Muscle layer of colon (tissue), 2 donors: ENCODE results near the gene GAS2L1.

Experiments used
- H3K27ac ChIP-seq: one replicate; pipeline ENCODE4 v1.7.0; 2013; ENCODE audit warnings: low read depth, mild to moderate bottlenecking, low read length, moderate library complexity
- H3K27me3 ChIP-seq, 2 donors: one replicate each; pipeline ENCODE4 v1.7.0; 2013; ENCODE audit warnings: low read length in 2 of 2, mild to moderate bottlenecking in 2 of 2; ENCODE audit not compliant: insufficient read depth in 2 of 2, control insufficient read depth in 1 of 2
- H3K36me3 ChIP-seq: one replicate; pipeline ENCODE4 v1.7.0; 2013; ENCODE audit warnings: mild to moderate bottlenecking, low read length; ENCODE audit not compliant: insufficient read depth
- H3K4me1 ChIP-seq: one replicate; pipeline ENCODE4 v1.7.0; 2013; ENCODE audit warnings: mild to moderate bottlenecking, low read length; ENCODE audit not compliant: insufficient read depth
- H3K4me3 ChIP-seq, 2 donors: one replicate each; pipeline ENCODE4 v1.7.0; 2013; ENCODE audit warnings: low read length in 2 of 2, low read depth in 1 of 2, mild to moderate bottlenecking in 1 of 2, moderate library complexity in 1 of 2
- H3K9ac ChIP-seq: one replicate; pipeline ENCODE4 v1.7.0; 2013; ENCODE audit warnings: low read length
- H3K9me3 ChIP-seq: one replicate; pipeline ENCODE4 v1.7.0; 2013; ENCODE audit warnings: mild to moderate bottlenecking, low read length
- donor health status: abdominal sarcoma.
- donor health status: Adenocarcinoma of cecum.

The GAS2L1 gene

DNA sequence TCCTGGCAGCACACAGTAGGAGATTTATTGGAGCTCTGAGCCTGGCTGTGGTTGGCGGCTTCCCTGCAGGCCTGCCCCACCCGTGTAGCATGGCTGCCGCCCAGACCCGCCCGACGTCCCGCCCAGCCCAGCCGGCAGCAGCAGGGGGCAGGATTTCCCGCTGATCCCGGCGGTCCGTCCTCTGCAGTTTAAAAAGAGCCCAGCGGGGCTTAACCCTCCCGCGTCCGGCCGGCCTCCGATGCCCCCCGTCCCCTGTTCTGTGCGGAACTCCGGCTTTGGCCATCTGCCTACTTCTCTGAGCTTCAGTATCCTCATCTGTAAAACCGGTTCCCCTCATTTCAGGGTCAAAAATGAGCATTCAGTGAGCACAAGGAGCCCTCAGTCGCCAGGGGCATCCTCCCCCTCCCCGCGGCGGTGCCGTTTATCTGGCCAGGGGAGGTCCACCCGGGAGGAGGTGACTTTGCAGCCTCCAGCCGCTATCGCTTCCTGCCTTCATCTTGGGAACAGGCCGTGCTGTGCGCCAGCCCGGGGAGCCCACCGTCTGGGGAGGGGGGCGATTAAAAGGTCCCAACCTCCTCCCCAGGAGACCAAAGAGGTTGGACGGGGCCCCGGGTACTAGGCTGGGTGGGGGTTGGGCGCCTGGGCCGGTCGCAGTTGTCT is at the start of gene GAS2L1:
TSS of gene GAS2L1 (plus strand) at position 476 of the 660 bp plus-strand sequence. CDS start 1,456 bp downstream, outside the sequence.
- Histone ChIP-seq H3K27me3 (no peaks in the 10 kb centered on the region), H3K36me3 (peaks cover 3% of the 10 kb centered on the region), H3K9me3 (no peaks in the 10 kb centered on the region), H3K4me3 (peak within 1 kb of the TSS; percentile 88 to 96), H3K9ac (peak within 1 kb of the TSS; percentile 65), H3K27ac (peak within 1 kb of the TSS; percentile 86), H3K4me1 (peaks cover 54% of the 10 kb centered on the region)

DNA sequence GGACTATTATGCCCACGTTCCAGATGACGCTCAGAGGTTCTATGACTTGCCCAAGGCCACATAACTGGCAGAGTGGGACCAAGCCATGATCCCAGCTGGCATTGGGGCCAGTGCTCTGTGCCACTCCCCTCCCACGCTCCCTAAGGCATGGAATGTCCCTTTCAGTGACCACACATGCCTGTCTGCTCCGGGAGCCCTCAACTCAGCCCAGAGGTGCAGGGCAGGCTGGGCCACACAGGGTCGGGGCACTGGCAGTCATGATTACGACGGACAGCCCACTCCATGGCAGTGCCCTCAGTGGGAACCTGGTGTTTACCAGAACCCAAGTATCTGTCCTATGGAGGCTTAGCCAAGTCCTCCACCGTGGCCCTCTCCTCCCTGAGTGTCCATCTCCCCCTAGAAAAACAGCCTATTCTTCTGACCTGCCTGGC is 48.7 kb upstream of the GAS2L1 start:
- H3K9me3 ChIP-seq = no peaks in the 10 kb centered on the region
- H3K4me3 ChIP-seq = no peak overlapping the region
- H3K27me3 ChIP-seq = no peaks in the 10 kb centered on the region
- no peak overlapping the region for H3K27ac ChIP-seq
- no peaks in the 10 kb centered on the region for H3K4me1 ChIP-seq
- H3K9ac ChIP-seq = no peak overlapping the region
- peaks cover 9% of the 10 kb centered on the region for H3K36me3 ChIP-seq

DNA sequence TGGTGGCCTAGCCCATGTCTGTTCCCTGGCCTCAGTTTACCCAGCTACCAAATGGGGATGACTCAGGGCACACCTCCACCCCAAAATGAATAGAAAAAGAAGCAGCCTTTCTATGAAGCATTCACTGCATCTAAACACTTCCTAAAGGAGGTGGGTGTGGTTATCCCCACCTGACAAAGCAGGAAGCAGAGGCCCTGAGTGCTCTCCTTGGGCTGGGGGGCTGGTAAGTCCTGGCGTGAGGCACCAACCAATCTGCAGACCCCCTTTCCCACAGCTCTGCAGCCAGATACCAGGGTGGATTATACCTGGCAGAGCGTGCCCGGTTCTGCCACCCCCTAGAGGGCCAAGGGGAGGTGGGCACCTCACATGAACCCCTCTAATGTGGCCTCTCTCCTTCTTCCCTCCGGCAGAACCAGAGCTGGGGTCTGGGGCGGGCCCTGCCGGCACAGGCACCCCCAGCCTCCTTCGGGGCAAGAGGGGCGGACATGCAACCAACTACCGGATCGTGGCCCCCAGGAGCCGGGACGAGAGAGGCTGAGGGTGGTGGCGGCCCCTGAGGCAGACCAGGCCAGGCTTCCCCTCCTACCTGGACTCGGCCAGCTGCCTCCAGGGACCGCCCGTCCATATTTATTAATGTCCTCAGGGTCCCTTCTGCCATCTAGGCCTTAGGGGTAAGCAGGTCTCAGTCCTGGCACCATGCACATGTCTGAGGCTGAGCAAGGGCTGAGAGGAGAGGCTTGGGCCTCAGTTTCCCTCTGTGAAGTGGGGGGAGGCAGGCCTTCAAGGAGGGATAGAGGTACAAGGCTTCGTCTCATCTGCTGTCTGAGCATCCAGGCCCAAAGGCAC is 47.8 kb upstream of the GAS2L1 start:
- Histone ChIP-seq H3K4me1 (no peaks in the 10 kb centered on the region), H3K9ac (no peak overlapping the region), H3K36me3 (peaks cover 9% of the 10 kb centered on the region), H3K4me3 (no peak overlapping the region), H3K9me3 (no peaks in the 10 kb centered on the region), H3K27me3 (no peaks in the 10 kb centered on the region), H3K27ac (no peak overlapping the region)

DNA sequence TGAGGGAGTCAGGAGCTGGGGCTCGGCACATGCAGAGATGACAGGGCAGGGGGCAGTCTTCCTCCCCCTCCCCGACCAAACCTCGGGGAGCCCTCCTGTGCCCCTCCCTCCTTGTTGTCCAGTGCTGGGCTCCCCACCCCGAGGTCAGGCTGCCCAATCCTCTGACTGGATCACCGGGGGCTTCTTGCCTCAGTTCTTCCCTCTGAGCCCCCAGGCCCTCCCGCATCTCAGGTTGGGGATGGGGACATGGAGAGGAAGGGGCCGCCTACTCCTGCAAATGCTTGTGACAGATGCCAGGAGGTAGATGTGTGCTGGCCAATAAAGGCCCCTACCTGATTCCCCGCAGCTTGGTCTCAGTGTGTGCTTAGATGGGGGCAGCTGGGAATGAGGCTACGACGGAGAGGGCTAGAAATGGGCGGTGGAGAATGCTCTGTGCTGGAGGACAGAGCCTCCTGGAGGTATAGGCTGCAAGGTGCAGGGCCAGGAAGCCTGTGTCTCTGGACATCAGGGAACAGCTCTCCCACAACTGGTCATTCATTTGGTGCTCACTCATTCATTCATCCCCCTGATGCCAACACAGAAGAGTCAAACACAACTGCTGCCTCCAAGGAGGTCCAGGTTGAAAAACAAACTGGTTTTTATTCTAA is 47.1 kb upstream of the GAS2L1 start:
- H3K9ac ChIP-seq = no peak overlapping the region
- no peak overlapping the region for H3K27ac ChIP-seq
- H3K4me1 ChIP-seq = no peaks in the 10 kb centered on the region
- H3K4me3 ChIP-seq = no peak overlapping the region
- peaks cover 9% of the 10 kb centered on the region for H3K36me3 ChIP-seq
- H3K9me3 ChIP-seq = no peaks in the 10 kb centered on the region
- no peaks in the 10 kb centered on the region for H3K27me3 ChIP-seq

DNA sequence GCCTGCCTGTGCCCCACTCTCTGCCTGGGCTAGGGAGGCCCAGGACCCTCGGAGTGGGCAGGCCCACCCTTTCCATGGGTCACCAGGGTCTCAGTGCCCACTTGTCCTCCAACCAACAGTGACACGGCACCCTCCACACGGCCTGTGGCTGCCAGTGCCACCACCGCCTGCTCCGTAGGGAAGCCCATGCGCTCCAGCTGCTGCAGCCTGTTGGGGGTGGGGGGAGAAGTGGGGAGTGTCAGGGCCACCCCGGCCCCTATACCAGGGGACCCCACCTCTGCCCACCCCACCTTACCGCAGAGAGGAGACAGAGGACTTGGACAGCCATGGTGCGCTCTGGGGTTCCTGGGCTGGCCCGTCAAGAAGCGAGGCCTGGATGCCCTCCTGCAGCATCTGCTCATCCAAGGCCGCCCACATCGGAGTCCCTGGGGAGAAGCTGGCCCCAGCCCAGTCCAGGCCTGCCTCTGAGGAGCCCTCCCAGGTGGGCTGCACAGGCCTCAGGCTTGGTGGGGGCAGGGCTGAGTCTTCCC is 46.4 kb upstream of the GAS2L1 start:
- H3K27ac ChIP-seq = no peak overlapping the region
- no peaks in the 10 kb centered on the region for H3K27me3 ChIP-seq
- H3K4me3 ChIP-seq = no peak overlapping the region
- H3K4me1 ChIP-seq = no peaks in the 10 kb centered on the region
- H3K9ac ChIP-seq = no peak overlapping the region
- H3K9me3 ChIP-seq = no peaks in the 10 kb centered on the region
- H3K36me3 ChIP-seq = peaks cover 11% of the 10 kb centered on the region

DNA sequence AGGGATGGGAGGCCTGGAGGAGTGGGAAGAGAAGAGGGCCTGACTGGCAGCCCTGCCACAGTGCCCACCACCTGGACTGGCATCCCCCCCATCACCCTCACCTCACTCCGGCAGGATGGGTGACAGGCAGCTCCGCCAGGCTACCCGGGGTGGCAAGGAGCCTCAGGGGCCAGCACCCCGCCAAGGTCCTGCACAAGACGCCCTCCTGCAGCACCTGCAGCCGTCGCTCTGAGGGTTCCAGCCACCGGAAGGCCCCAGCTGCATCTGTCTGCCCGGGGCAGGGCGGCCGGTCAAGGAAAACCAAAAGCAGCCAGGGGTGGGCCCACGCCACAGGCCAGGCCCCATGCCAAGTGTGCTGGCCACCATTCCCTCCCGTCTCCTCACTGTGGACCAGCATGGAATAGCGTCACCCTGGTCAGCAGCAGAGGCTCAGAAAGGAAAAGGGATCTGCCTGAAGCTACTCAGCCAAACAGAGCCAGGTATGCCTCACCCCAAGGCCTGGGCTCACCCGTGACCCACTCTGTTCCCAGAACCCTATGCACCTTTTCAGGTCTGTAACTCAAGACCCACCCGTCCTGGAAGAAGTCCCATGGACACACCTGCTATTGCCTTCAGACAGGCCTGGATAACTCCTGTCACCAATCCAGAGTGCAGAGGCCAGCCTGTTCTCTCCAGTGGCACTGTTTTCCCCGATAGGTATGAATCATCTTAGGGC is 45.7 kb upstream of the GAS2L1 start:
- H3K36me3 ChIP-seq = peaks cover 15% of the 10 kb centered on the region
- no peak overlapping the region for H3K9ac ChIP-seq
- H3K27me3 ChIP-seq = no peaks in the 10 kb centered on the region
- no peaks in the 10 kb centered on the region for H3K9me3 ChIP-seq
- no peaks in the 10 kb centered on the region for H3K4me1 ChIP-seq
- H3K4me3 ChIP-seq = no peak overlapping the region
- no peak overlapping the region for H3K27ac ChIP-seq

DNA sequence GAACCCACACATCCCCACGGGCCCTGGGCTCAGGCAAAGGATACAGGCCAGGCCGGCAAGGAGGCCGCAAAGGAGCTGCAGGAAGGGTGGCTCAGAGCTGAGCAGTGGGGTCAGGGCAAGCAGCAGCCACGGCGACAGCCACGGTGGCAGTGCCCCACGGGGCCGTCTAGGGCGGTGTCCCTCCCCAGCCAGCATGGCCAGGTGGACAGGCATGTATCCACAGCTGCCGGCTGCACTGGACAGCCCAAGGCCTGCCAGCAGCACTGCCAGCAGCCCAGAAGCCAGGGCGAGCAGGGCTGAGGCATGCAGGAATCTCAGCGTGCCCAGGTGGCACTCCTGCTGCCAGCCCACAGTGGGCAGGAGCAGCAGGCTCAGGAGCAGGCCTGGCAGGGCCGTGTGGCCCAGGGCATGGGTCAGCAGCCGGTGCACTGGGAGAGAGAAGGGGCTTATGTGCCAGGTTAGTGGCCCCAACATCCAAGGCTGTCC is 42.6 kb upstream of the GAS2L1 start:
- Histone ChIP-seq H3K36me3 (peaks cover 15% of the 10 kb centered on the region), H3K27ac (no peak overlapping the region), H3K27me3 (no peaks in the 10 kb centered on the region), H3K4me1 (peaks cover 15% of the 10 kb centered on the region), H3K9ac (no peak overlapping the region), H3K4me3 (no peak overlapping the region), H3K9me3 (no peaks in the 10 kb centered on the region)

DNA sequence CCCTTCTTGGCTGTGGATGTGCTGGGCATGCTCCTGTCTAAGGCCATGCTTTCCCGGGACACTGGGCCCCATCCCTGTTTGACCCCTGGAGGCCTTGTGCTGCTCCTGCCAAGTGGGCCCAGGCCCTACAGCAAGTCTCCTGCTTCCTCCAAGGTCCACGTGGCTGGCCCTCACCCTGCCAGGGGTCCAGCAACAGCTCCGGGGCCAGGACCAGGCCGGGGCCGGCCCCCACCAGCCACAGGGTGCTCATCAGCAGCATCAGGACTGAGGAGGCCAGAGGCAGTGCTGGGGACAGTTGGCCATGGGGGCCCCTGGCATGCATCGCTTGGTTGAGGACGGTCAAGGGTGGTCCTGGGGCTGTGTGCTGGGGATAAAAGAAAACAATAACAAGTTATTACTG is 41.1 kb upstream of the GAS2L1 start:
- peaks cover 24% of the 10 kb centered on the region for H3K4me1 ChIP-seq
- H3K9me3 ChIP-seq = no peaks in the 10 kb centered on the region
- no peak overlapping the region for H3K9ac ChIP-seq
- peaks cover 6% of the 10 kb centered on the region for H3K36me3 ChIP-seq
- H3K27ac ChIP-seq = no peak overlapping the region
- H3K27me3 ChIP-seq = no peaks in the 10 kb centered on the region
- no peak overlapping the region for H3K4me3 ChIP-seq

DNA sequence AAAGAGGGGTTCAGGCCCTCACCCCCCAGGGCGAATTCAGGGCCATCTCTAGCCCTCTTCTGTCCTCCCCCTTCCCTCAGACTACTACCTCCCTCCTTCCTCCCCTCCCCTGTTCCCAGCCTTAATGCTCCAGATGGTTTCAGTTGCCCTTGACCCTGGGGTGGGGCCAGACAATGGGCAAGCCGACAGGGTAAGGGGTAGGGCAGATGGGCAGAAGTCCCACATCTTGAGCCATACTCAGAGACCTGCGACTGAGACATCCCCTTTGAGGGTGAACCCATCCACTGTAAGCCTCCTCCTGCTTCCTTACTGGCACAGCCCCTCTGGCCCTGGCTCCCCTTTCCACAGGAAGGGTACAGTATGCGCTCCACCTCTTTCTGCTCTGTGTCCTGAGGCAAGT is 40.5 kb upstream of the GAS2L1 start:
- peaks cover 31% of the 10 kb centered on the region for H3K4me1 ChIP-seq
- H3K36me3 ChIP-seq = peaks cover 6% of the 10 kb centered on the region
- no peaks in the 10 kb centered on the region for H3K27me3 ChIP-seq
- no peak overlapping the region for H3K4me3 ChIP-seq
- H3K9ac ChIP-seq = no peak overlapping the region
- H3K27ac ChIP-seq = no peak overlapping the region
- no peaks in the 10 kb centered on the region for H3K9me3 ChIP-seq

DNA sequence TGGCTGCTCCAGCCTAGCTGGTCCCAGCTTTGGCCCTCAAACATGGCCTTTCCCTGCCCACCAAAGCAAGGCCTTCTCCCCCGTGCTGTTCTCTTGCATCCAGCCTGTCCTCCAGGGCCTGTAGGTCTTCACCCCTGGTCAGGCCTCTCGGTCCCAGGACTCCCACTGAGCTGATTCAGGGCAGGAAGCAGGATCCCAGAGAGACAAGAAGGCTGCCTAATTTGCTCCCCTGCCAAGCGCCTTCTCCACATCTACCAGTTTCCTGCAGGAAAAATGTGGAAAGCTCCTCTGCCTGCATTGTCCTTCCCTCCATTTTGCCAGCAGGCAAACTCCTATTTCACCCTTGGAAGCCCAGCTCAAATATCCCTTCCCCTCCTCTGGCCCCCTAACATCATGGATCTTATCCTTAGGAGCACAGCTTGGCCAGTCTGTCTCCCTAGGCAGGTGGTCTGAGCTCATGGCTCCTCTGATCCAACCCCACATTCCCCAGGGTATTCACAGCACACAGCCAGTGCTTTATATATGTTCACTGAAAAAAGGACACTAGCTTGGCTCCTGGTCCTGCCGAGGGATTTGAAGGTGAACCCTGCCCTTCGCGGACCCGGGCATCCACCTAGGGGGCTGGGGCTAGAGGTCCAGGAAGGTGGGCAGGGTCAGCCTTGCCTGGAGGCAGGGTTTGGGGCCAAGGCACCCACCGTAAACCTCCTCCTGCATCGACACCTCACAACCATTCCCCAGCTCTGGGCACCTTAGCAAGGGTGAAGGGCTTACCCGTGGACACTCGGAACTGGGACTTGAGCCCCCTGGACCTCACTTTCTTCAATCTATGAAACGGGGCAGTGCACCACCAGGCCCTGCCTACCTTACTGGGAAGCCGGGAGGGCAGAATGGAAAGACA is 39.6 kb upstream of the GAS2L1 start:
- Histone ChIP-seq H3K27me3 (no peaks in the 10 kb centered on the region), H3K9me3 (no peaks in the 10 kb centered on the region), H3K4me3 (peak overlapping the region; percentile 93 to 98), H3K36me3 (peaks cover 6% of the 10 kb centered on the region), H3K9ac (peak overlapping the region; percentile 92), H3K27ac (peak overlapping the region; percentile 99), H3K4me1 (peaks cover 39% of the 10 kb centered on the region)
